HUES6 (cell line): ENCODE results near the gene GRK5.

ENCODE experiments used
- H3K27ac ChIP-seq: 2 replicates; pipeline ENCODE4 v1.7.0; 2013; ENCODE audit warnings: low read depth, mild to moderate bottlenecking, low read length, inconsistent platforms
- H3K27me3 ChIP-seq: 2 replicates; pipeline ENCODE4 v1.6.1; 2013; ENCODE audit warnings: low read length; ENCODE audit not compliant: control insufficient read depth, insufficient read depth
- H3K36me3 ChIP-seq: 2 replicates; pipeline ENCODE4 v1.6.1; 2013; ENCODE audit warnings: low read length; ENCODE audit not compliant: control insufficient read depth, insufficient read depth
- H3K4me1 ChIP-seq: 2 replicates; pipeline ENCODE4 v1.6.1; 2013; ENCODE audit warnings: low read length; ENCODE audit not compliant: control insufficient read depth, insufficient read depth
- H3K4me3 ChIP-seq: 2 replicates; pipeline ENCODE4 v1.5.1; 2013; ENCODE audit warnings: low read depth, low read length
- H3K9ac ChIP-seq: one replicate; pipeline ENCODE4 v1.6.1; 2013; ENCODE audit warnings: mild to moderate bottlenecking, low read length
- H3K9me3 ChIP-seq: 2 replicates; pipeline ENCODE4 v1.6.1; 2013; ENCODE audit warnings: low read depth, low read length; ENCODE audit not compliant: control insufficient read depth, insufficient read depth

GRK5 gene

GRCh38 chr10:119333146-119333792 lies 125.9 kb downstream of the GRK5 start:
- Histone ChIP-seq H3K4me3 (no peak overlapping the region), H3K4me1 (peaks cover 7% of the 10 kb centered on the region; the same call in 1 of the 2 replicates), H3K9me3 (peaks cover 2% of the 10 kb centered on the region; the same call in 1 of the 2 replicates), H3K27ac (no peak overlapping the region), H3K36me3 (no peaks in the 10 kb centered on the region), H3K9ac (no peak overlapping the region), H3K27me3 (no peaks in the 10 kb centered on the region)

GRCh38 chr10:119335671-119336353 lies 128.4 kb downstream of the GRK5 start:
- Histone ChIP-seq H3K27me3 (no peaks in the 10 kb centered on the region), H3K4me3 (no peak overlapping the region), H3K9me3 (peaks cover 2% of the 10 kb centered on the region; the same call in 1 of the 2 replicates), H3K4me1 (peaks cover 7% of the 10 kb centered on the region; the same call in 1 of the 2 replicates), H3K9ac (no peak overlapping the region), H3K27ac (no peak overlapping the region), H3K36me3 (no peaks in the 10 kb centered on the region)

GRCh38 chr10:119336599-119336998 lies 129.2 kb downstream of the GRK5 start:
- H3K27me3 ChIP-seq, result no peaks in the 10 kb centered on the region
- no peaks in the 10 kb centered on the region for H3K36me3 ChIP-seq
- H3K9ac ChIP-seq, result no peak overlapping the region
- peaks cover 2% of the 10 kb centered on the region; the same call in 1 of the 2 replicates for H3K9me3 ChIP-seq
- peaks cover 7% of the 10 kb centered on the region; the same call in 1 of the 2 replicates for H3K4me1 ChIP-seq
- H3K4me3 ChIP-seq, result no peak overlapping the region
- H3K27ac ChIP-seq, result no peak overlapping the region

- Histone ChIP-seq H3K9me3 (peaks cover 2% of the 10 kb centered on the region; the same call in 1 of the 2 replicates), H3K4me1 (peaks cover 7% of the 10 kb centered on the region; the same call in 1 of the 2 replicates), H3K36me3 (no peaks in the 10 kb centered on the region), H3K27me3 (no peaks in the 10 kb centered on the region), H3K27ac (no peak overlapping the region), H3K9ac (no peak overlapping the region), H3K4me3 (no peak overlapping the region)
Measured at GRCh38 chr10:119337223-119337622, 129.9 kb downstream of the GRK5 start.

- Histone ChIP-seq H3K4me3 (no peak overlapping the region), H3K9me3 (peaks cover 2% of the 10 kb centered on the region; the same call in 1 of the 2 replicates), H3K27me3 (no peaks in the 10 kb centered on the region), H3K9ac (no peak overlapping the region), H3K27ac (no peak overlapping the region), H3K4me1 (peaks cover 7% of the 10 kb centered on the region; the same call in 1 of the 2 replicates), H3K36me3 (no peaks in the 10 kb centered on the region)
Measured at GRCh38 chr10:119337796-119338432, 130.5 kb downstream of the GRK5 start.

- no peaks in the 10 kb centered on the region for H3K27me3 ChIP-seq
- H3K9ac ChIP-seq, result no peak overlapping the region
- no peak overlapping the region for H3K27ac ChIP-seq
- H3K36me3 ChIP-seq, result no peaks in the 10 kb centered on the region
- peaks cover 3% of the 10 kb centered on the region; the same call in 1 of the 2 replicates for H3K4me1 ChIP-seq
- peaks cover 2% of the 10 kb centered on the region; the same call in 1 of the 2 replicates for H3K9me3 ChIP-seq
- H3K4me3 ChIP-seq, result no peak overlapping the region
Measured at GRCh38 chr10:119339109-119339508, 131.7 kb downstream of the GRK5 start.

GRCh38 chr10:119340893-119341458 lies 133.6 kb downstream of the GRK5 start:
- H3K9ac ChIP-seq, result no peak overlapping the region
- no peak overlapping the region for H3K4me3 ChIP-seq
- peaks cover 2% of the 10 kb centered on the region; the same call in 1 of the 2 replicates for H3K9me3 ChIP-seq
- no peaks in the 10 kb centered on the region for H3K36me3 ChIP-seq
- H3K27me3 ChIP-seq, result no peaks in the 10 kb centered on the region
- H3K27ac ChIP-seq, result no peak overlapping the region
- H3K4me1 ChIP-seq, result peaks cover 7% of the 10 kb centered on the region; the same call in 1 of the 2 replicates

- Histone ChIP-seq H3K36me3 (no peaks in the 10 kb centered on the region), H3K27me3 (no peaks in the 10 kb centered on the region), H3K27ac (no peak overlapping the region), H3K4me3 (no peak overlapping the region), H3K4me1 (peaks cover 10% of the 10 kb centered on the region; the same call in 1 of the 2 replicates), H3K9me3 (peaks cover 2% of the 10 kb centered on the region; the same call in 1 of the 2 replicates), H3K9ac (no peak overlapping the region)
Measured at GRCh38 chr10:119341459-119342301, 134.3 kb downstream of the GRK5 start.

- peaks cover under 1% of the 10 kb centered on the region; the same call in 1 of the 2 replicates for H3K9me3 ChIP-seq
- no peak overlapping the region for H3K9ac ChIP-seq
- no peak overlapping the region for H3K4me3 ChIP-seq
- no peaks in the 10 kb centered on the region for H3K36me3 ChIP-seq
- H3K4me1 ChIP-seq, result peaks cover 10% of the 10 kb centered on the region; the same call in 1 of the 2 replicates
- no peaks in the 10 kb centered on the region for H3K27me3 ChIP-seq
- H3K27ac ChIP-seq, result no peak overlapping the region
Measured at GRCh38 chr10:119342335-119342734, 135.0 kb downstream of the GRK5 start.

GRCh38 chr10:119343011-119343601 lies 135.7 kb downstream of the GRK5 start:
- Histone ChIP-seq H3K4me1 (peaks cover 6% of the 10 kb centered on the region; the same call in 1 of the 2 replicates), H3K9ac (no peak overlapping the region), H3K9me3 (no peaks in the 10 kb centered on the region), H3K4me3 (no peak overlapping the region), H3K27ac (no peak overlapping the region), H3K27me3 (no peaks in the 10 kb centered on the region), H3K36me3 (no peaks in the 10 kb centered on the region)
